GM13977 (cell line): ENCODE measurements around the gene SPDYE6.

Experiments used
- DNase-seq: peaks from one replicate; pipeline ENCODE4 v3.0.0; 2012; ENCODE audit warnings: low spot score
- in situ Hi-C: fragments of 300-500 bp; cut with MboI; formaldehyde crosslinking; loops from one replicate; pipeline ENCODE4 v1.12.0; 2022; ENCODE audit warnings: low sequenced_read_pairs, low pct_unique_long_range_greater_than_20kb, mixed read lengths, inconsistent platforms; ENCODE audit not compliant: unreplicated experiment
- TF ChIP-seq, protein P1 (sequence below): IDR thresholded peaks from 2 replicates; pipeline ENCODE4 v1.5.1; 2012; ENCODE audit warnings: mild to moderate bottlenecking, control low read depth; ENCODE audit not compliant: insufficient read depth; ENCODE audit errors: extremely low read depth, missing control alignments

SPDYE6 gene

DNA sequence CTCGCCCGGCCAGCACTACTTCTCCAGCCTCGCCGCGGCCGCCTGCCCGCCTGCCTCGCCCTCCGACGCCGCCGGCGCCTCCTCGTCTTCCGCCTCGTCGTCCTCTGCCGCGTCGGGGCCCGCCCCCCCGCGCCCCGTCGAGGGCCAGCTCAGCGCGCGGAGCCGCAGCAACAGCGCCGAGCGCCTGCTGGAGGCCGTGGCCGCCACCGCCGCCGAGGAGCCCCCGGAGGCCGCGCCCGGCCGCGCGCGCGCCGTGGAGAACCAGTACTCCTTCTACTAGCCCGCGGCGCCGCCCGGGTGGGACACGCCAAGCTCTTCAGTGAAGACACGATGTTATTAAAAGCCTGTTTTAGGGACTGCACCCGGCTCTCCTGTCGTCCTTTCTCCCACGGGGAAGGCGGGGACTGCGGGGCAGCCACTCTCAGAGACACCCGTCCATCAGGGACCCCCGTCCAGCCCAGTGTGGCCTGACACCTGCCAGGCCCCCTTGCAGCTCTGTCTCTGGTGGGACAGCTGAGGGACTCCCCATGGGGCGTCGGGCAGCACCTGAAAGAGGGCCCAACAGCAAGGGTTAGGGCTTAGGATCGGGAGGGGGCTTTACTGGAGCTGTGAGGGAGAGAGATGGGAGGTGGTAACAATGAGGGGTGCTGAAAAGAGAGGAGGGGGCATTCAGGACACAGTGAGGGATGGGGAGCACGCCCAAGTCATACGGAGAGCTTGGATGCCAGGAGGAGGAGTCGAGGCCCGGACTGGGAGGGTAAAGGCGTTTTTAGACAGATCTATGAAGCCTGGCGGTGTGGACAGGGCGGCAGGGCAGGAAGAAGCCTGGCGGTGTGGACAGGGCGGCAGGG is 34.7 kb downstream of the SPDYE6 start:
- in situ Hi-C loops: no loop called here
- TF ChIP-seq, protein P1, sequence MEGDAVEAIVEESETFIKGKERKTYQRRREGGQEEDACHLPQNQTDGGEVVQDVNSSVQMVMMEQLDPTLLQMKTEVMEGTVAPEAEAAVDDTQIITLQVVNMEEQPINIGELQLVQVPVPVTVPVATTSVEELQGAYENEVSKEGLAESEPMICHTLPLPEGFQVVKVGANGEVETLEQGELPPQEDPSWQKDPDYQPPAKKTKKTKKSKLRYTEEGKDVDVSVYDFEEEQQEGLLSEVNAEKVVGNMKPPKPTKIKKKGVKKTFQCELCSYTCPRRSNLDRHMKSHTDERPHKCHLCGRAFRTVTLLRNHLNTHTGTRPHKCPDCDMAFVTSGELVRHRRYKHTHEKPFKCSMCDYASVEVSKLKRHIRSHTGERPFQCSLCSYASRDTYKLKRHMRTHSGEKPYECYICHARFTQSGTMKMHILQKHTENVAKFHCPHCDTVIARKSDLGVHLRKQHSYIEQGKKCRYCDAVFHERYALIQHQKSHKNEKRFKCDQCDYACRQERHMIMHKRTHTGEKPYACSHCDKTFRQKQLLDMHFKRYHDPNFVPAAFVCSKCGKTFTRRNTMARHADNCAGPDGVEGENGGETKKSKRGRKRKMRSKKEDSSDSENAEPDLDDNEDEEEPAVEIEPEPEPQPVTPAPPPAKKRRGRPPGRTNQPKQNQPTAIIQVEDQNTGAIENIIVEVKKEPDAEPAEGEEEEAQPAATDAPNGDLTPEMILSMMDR: no peak
- peak; percentile 65 for DNase-seq

DNA sequence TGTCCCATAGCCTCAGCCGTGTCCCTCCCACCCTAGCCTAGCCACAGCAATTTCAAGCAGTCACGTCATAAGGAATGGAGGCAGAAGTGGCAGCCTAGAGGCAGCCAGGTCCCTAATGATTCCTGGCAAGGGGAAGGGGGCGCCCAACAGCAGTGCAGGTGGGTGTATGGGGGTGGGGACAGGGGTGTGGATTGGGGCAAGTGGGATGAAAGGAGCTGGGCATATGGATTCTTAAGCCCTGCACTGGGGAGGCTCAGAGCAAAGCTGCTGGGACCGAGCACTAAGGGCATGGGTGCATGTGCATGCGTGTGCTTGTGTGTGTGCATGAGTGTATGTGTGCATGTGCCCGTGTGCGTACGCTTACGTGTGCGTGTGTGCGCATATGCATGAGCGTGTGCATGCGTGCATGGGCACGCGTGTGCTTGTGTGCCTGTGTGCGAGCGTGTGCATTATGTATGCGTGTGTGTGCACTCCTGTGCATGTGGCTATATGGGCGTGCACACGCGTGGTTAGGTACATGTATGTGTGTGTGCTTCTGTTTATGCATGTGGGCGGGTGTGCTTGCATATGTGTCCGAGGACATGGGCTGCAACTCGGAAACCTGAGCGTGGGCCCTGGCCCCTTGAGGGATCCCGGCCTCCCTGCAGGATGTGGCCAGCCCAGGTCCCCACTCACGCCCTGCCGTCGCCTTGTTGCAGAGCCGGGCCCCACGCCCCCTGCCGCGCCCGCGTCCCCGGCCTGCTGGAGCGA is 35.5 kb downstream of the SPDYE6 start:
- TF ChIP-seq, protein P1: no peak
- DNase-seq: peak; percentile 36
- in situ Hi-C loops: no loop called here

DNA sequence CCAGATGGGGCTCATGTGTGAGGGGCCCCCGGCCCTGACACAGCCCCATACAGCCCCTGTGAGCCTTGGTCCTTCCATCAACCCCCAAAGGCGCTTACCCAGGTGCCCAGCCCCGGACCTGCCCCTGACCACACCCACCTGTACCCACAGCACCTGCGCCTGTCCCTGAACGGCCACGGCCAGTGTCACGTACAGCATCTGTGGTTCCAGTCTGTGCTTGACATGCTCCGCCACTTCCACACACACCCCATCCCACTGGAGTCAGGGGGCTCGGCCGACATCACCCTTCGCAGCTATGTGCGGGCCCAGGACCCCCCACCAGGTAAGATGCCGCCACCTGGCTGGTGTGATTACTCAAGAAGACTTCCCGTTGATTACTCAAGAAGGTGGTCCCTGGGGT is 36.1 kb downstream of the SPDYE6 start:
- peak; percentile 23 for DNase-seq
- in situ Hi-C loops: no loop called here
- TF ChIP-seq, protein P1: no peak

DNA sequence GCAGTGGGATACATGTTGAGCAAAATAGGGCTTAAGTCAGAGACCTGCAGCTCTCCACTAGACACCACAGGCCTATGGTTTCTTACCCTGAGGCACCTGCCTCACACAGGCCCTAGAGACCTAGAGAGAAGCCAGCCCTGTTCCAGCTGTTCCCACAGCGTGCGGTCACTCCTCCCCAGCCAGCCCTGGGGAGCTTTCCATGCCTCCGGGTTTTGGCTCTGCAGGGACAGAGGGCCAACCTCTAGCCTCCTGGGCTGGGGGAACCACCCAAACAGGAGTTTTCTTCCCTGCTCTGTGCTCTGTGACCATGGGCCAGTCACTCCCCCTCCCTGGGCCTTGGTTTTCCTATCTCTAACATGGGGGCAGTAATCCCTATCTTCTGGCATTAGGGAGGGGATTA is 36.6 kb downstream of the SPDYE6 start:
- peak; percentile 22 for DNase-seq
- in situ Hi-C loops: no loop called here
- TF ChIP-seq, protein P1: no peak

DNA sequence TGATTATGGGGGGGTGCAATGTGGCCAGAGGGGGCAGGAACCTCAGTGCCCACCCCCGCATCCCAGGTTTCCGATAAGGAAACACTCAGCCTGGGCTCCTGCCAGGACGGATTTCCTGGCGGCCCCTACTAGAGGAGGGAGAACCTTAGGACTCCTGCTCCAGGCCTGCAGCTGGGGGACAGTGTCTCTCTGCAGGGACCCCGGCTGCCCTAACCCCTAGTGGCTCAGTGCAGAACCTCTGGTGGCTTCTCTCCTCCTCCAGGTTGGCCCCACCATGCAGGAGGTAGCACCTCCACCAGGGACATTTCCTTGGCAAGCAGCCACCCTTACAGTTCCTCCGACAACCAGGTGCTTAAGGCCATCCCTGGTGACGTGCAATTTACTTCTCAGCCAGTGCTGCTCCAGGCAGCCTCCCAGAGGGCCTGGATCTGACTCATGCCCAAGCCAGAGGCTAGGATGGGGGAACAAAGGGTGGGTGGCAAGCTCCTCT is 37.7 kb downstream of the SPDYE6 start:
- DNase-seq: peak; percentile 30
- in situ Hi-C loops: no loop called here
- TF ChIP-seq, protein P1: no peak

DNA sequence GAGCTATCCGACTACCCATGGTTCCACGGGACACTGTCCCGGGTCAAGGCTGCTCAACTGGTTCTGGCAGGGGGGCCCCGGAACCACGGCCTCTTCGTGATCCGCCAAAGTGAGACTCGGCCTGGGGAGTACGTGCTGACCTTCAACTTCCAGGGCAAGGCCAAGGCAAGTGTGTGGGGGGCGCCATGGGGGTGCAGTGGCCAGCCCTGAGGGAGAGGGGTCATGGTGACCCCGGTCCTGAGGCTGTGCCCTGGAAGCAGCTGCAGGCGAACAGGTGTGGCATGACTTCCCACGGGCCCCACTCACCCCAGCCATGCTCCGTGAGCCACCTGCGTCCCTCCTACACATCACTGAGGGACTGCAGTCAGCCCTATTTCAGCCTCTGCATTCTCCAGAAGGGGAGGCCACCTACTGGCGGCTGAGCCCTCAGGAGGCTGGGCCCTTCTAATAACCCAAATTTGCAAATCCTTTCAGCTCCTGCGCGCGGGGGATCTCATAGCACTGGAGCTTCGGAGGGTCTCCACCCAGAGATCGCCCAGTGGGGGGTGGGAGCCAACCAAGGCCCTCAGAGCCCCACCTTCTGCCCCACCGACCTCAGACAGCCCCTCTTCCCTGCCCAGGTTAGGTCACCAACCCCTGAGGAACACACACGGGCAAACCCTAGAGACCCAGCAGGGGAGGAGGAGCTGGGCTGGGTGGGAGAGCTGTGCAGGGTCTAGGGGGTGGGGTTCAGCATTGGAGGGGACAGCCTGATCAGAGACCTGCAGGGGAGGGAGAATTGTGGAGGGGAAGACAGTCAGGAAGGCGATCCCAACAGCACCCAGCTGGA is 38.8 kb downstream of the SPDYE6 start:
- in situ Hi-C loops: no loop called here
- peak; percentile 54 for DNase-seq
- TF ChIP-seq, protein P1: peak; percentile 43
